ENCODE data around the gene RASSF3.

GRCh38 chr12:64674367-64674922, 64.2 kb downstream of the RASSF3 start:
- TF ChIP-seq CTCF (IDR thresholded peaks at IDR 0.05) (no peak), POLR2A (IDR thresholded peaks at IDR 0.05) (no peak)

Data from heart left ventricle (tissue), 13 donors.